Prostate gland (tissue), 2 donors: ENCODE data around the gene KIFBP.
A peak's percentile ranks its signal among the peaks of the same experiment; 100 is the strongest.

Source experiments
- CTCF ChIP-seq, 4 experiments: fragments of 200-600 bp in 2 of 4; fragments of 450-650 bp in 2 of 4; sonication (generic) in 2 of 4; IDR thresholded peaks; 1 replicate in 3 of 4; 2 replicates in 1 of 4; pipeline ENCODE4 v1.5.1; 2016 to 2019; ENCODE audit warnings: antibody characterized with exemption in 4 of 4, mild to moderate bottlenecking in 2 of 4, moderate library complexity in 2 of 4
- POLR2AphosphoS5 ChIP-seq: sonication (generic); formaldehyde crosslinking; IDR thresholded peaks from one replicate; pipeline ENCODE4 v1.6.1; 2017; ENCODE audit warnings: antibody characterized with exemption

GRCh38 chr10:68992636-68993440 is 4.2 kb downstream of the KIFBP start:
- TF ChIP-seq CTCF (IDR thresholded peaks at IDR 0.05) (no peak), POLR2AphosphoS5 (peak; percentile 25)
